ENCODE data around the gene OIP5. TPM values are rescaled to one million over a fixed set of nuclear protein-coding genes. Genes with fewer than 3 reads are reported as not detected.

OIP5 gene
- 10 to 100 TPM; 10.5 to 13.1 TPM for total RNA-seq

DNA sequence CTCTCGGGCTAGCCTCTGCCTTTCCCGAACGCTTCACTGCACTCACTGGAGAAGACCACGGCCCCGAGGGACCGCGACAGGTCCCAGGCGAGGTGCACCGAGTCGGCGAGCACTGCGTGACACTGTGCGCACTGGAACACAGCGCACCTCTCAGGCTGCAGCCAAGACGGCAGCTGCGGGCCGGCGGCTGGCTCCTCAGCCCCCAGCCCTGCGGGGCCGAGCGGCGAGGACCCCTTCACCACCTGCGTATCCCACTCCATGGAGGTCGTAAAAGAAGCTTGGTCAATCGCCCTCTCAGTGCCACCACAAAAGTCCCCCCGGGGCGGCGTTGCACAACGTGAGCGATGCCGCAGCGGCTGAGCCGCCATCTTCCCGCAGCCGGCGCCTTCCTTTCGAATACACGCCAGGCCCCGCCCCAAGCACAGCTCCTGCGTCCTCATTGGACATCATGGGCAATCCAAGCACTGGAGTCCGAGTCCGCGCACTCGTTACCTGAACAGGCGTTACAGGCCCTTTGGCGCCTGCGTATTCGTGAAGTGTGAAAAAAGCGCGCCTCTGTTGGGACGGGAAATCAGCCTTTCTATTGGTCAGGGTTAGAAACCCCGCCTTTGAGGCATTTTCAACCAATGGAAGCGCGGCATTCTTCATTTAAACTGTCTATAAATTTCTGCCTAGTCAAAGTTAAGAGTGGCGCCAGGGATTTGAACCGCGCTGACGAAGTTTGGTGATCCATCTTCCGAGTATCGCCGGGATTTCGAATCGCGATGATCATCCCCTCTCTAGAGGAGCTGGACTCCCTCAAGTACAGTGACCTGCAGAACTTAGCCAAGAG lies at the start of gene OIP5, which contains the start of gene NUSAP1:
OIP5 (minus strand) TSS at position 398 of the 832 bp plus-strand sequence; CDS start at position 368, 30 bp downstream.
NUSAP1 (plus strand) TSS at position 688 of the 832 bp plus-strand sequence; CDS start at position 765, 77 bp downstream.
- ATAC-seq (peak; percentile 96 to 97), DNase-seq (ENCODE audit: low spot score in 2 of 2) (peak; percentile 94 to 99)
- Mint-ChIP-seq H3K27ac (peak within 1 kb of the TSS; percentile 94 to 99), H3K9me3 (no peaks in the 10 kb centered on the region), H3K36me3 (peaks cover 30 to 43% of the 10 kb centered on the region in 2 donors)

DNA sequence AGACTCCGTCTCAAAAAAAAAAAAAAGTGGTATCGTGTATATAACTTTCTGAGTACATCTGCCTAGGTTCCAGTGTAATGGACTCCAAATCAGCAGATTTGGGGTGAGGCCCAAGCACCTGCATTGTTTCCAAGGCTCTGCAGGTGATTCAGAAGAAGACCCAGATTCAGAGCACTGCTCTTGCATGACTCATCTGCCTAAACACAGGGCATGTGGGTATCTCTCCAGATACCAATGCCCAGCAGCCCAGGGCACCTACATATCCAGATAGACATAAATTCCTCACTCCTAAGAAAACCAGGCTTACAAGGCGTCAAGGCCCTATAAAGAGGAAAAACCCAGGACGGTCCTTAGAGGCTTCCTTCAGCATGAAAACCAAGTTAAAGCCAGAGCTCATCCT lies 45.6 kb upstream of the OIP5 start:
- peaks cover 11 to 24% of the 10 kb centered on the region in 2 donors for H3K36me3 Mint-ChIP-seq
- DNase-seq (ENCODE audit: low spot score in 2 of 2) (no peak), ATAC-seq (peak; percentile 26 to 55)
- no peak overlapping the region for H3K27ac Mint-ChIP-seq
- no peaks in the 10 kb centered on the region for H3K9me3 Mint-ChIP-seq

DNA sequence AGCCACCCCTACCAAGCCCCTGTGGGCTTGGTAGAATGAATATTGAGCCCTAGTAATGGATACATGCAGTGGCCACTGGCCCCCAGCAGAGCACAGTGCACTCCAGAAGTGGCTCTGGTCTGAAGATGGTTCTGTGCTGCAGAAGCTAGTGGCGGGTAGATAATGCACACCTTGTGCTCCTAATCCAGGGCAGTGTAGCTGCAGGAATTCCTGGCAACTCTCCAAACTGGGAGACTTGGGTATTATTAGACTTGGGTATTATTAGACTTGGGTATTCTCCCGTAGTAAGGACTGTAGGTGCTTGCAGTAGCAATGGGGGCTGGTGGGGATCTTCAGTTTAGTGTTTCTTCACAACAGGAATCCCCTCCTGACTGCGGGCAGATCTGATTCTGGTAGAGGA lies 35.0 kb upstream of the OIP5 start:
- peak overlapping the region in 1 of 2 donors; percentile 50 for H3K27ac Mint-ChIP-seq
- no peak for ATAC-seq
- DNase-seq (ENCODE audit: low spot score in 2 of 2), result no peak
- H3K9me3 Mint-ChIP-seq, result no peaks in the 10 kb centered on the region
- peaks cover 7 to 51% of the 10 kb centered on the region in 2 donors for H3K36me3 Mint-ChIP-seq

DNA sequence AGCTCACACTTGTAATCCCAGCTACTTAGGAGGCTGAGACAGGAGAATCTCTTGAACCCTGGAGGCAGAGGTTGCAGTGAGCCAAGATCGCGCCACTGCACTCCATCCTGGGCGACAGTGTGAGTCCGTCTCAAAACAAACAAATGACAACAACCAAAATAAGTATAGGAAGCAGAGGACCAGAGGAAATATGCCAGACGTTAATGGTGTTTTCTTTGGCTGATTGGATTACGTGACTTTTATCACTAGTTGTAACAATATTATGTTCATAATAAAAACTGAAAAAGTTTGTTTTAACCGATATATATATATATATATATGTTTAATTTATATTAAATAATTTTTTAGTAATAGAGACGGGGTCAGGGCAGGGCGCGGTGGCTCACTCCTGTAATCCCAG lies 22.0 kb upstream of the OIP5 start:
- no peaks in the 10 kb centered on the region for H3K9me3 Mint-ChIP-seq
- no peak overlapping the region for H3K27ac Mint-ChIP-seq
- ATAC-seq (no peak), DNase-seq (ENCODE audit: low spot score in 2 of 2) (no peak)
- peaks cover 31 to 49% of the 10 kb centered on the region in 2 donors for H3K36me3 Mint-ChIP-seq

DNA sequence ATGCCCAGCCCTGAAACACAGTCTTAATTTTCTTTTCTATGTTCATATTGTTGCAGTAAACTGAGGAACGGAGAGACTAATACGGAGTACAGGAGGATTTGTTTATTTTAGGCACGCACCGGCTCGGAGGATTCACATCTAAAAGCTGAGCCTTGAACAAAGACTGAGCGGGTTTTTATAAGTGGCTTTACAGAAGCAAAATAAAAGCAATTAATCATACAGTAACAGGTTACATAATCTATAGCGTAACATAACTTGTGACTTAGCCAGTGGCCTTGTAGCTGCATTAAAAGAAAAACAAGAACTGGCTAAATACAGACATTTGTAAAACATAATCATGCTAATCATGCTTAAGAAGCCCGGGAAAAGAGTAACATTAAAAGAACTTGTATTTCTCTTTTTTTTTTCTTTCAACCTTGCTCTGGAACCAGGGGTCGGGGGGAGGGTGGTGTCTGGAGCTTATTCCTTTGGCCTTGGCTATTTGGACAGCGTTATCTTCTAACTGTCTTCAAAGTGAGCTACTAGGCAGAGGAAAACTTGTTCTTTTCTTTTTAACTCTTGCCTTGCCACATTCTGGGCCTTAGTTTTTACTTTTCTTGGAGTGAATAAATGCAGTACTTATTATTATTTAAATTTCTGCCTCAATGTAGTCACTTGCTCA lies 17.8 kb upstream of the OIP5 start:
- ATAC-seq (no peak), DNase-seq (ENCODE audit: low spot score in 2 of 2) (no peak)
- Mint-ChIP-seq H3K27ac (peak overlapping the region in 1 of 2 donors; percentile 6), H3K9me3 (no peaks in the 10 kb centered on the region), H3K36me3 (peaks cover 30 to 60% of the 10 kb centered on the region in 2 donors)

DNA sequence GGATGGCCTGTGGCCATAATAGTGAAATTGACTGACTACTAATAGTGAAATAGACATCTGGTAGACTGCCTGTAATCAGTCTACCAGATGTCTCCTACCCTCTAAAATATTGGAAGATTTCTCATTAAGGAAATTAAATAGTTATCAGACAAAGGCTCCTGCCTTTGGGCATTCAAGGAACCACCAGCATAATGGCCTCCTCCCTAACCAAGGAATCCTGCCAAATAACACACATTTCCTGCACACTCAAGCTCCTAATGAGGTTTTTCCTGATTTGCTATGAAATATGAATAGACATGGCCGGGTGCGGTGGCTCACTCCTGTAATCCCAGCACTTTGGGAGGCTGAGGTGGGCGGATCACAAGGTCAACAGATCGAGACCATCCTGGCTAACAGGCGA lies 14.8 kb upstream of the OIP5 start:
- H3K36me3 Mint-ChIP-seq, result peaks cover 25 to 62% of the 10 kb centered on the region in 2 donors
- no peak overlapping the region for H3K27ac Mint-ChIP-seq
- ATAC-seq, result no peak
- no peak for DNase-seq (ENCODE audit: low spot score in 2 of 2)
- no peaks in the 10 kb centered on the region for H3K9me3 Mint-ChIP-seq

DNA sequence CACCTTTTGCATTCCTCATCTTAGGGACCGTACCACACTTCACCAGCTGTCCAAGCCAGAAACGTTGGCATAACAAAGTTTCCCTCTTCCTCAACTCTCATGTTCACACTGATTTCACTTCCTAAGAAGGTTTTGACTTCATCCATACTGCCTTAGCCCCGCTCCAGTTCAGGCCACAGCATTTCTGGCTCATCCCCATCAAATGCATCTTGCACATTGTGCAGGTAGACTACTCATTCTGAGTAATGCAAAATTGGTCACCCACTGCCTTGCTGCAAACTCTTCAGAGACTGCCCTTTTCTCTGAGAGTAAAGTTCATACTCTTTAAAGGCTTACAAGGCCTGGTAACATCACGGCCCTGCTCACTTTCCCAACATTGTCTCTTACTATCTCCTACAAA lies 9.1 kb upstream of the OIP5 start:
- Mint-ChIP-seq H3K27ac (no peak overlapping the region), H3K9me3 (no peaks in the 10 kb centered on the region), H3K36me3 (peaks cover 30 to 61% of the 10 kb centered on the region in 2 donors)
- DNase-seq (ENCODE audit: low spot score in 2 of 2), result no peak
- ATAC-seq, result no peak

DNA sequence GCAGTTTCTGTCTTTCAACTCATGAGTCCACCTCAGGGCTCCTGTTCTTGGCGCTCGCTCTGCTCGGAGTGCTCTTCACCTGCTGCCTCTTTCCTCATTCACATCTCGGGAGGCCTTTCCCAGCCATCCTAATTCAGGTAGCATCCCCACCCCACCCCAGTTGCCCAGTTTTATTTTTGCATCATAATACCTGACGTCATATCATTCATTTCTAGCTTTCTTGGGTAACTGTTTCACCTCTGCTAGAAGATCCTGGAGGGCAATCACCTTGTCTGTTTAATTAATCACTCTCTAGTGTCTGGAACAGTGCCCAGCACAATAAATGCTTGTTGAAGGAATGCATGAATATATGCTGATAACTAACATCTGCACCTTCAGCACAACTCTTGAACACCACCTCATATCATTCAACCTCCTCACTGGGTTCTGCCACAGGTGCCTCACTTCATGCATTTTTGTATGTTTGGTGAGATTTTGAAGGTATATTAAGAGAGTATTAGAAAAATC lies 7.9 kb upstream of the OIP5 start:
- Mint-ChIP-seq H3K27ac (no peak overlapping the region), H3K9me3 (no peaks in the 10 kb centered on the region), H3K36me3 (peaks cover 22 to 57% of the 10 kb centered on the region in 2 donors)
- no peak for ATAC-seq
- no peak for DNase-seq (ENCODE audit: low spot score in 2 of 2)

DNA sequence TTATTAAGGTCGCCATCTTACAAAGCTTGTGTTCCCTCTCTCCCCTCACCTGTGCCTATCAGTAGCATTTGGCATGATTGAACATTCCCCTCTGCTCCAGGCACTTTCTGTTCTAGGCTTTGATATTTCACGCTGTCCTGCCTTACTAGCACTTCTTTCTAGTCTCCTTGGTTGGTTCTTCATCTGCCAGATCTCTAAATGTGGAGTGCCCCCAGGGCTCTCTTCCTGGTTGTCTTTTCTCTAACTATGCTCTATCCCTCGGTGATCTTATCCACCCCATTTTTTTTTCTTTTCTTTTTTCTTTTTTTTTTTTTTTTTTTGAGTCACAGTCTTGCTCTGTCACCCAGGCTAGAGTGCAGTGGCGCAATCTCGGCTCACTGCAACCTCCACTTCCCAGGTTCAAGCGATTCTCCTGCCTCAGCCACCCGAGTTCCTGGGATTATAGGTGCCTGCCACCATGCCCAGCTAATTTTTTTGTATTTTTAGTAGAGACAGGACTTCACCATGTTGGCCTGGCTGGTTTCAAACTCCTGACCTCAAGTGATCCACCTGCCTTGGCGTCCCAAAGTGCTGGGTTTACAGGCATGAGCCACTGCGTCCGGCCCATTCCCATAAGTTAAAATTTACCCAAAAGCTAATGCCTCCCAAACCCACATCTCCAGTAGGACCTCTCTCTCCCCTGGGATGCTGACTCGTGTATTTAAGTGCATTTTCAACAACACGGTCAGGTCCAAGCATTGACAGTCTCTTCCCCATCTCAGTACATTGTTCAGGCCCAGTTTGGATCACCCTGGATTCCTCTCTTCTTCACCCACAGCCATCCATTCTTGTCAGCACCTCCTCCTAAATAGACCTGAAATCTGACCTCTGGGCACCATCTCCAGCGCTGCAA lies 5.5 kb upstream of the OIP5 start:
- no peak for ATAC-seq
- Mint-ChIP-seq H3K9me3 (no peaks in the 10 kb centered on the region), H3K36me3 (peaks cover 37 to 64% of the 10 kb centered on the region in 2 donors), H3K27ac (peak overlapping the region in 1 of 2 donors; percentile 34)
- no peak for DNase-seq (ENCODE audit: low spot score in 2 of 2)

DNA sequence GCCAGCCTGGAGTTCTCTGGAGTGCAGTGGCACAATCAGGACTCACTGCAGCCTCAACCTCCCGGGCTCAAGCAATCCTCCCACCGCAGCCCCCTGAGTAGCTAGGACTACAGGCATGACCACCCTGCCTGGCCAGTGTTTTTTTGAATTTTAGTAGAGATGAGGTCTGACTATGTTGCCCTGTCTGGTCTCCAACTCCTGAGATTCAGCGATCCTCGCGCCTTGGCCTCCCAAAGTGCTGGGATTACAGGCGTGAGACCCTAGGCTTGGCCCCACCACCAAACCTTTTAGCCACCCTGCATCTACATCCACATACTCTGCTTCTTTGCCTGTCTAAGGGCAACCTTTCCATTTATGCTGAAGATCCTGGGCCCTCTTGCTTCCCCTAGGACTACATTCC lies 4.7 kb upstream of the OIP5 start:
- Mint-ChIP-seq H3K27ac (no peak overlapping the region), H3K36me3 (peaks cover 42 to 64% of the 10 kb centered on the region in 2 donors), H3K9me3 (no peaks in the 10 kb centered on the region)
- DNase-seq (ENCODE audit: low spot score in 2 of 2) (no peak), ATAC-seq (no peak)

DNA sequence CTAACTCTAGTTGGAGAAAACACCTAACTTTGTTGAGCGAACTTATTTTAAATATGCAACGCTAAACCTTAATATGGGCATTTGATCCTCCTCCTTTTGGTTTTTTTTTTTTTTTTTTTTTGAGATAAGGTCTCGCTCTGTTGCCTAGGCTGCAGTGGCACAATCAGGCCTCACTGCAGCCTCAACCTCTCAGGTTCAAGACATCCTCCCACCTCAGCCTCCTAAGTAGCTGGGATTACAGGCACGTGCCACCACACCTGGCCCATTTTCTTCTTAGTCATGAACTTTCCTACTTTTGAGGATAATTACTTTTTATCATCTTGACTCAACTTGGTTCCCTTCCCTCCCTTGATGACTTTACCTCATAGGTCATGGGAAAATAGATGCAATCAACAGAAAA lies 4.2 kb upstream of the OIP5 start:
- peak overlapping the region in 1 of 2 donors; percentile 72 for H3K27ac Mint-ChIP-seq
- H3K9me3 Mint-ChIP-seq, result no peaks in the 10 kb centered on the region
- DNase-seq (ENCODE audit: low spot score in 2 of 2) (no peak), ATAC-seq (no peak)
- H3K36me3 Mint-ChIP-seq, result peaks cover 42 to 64% of the 10 kb centered on the region in 2 donors

DNA sequence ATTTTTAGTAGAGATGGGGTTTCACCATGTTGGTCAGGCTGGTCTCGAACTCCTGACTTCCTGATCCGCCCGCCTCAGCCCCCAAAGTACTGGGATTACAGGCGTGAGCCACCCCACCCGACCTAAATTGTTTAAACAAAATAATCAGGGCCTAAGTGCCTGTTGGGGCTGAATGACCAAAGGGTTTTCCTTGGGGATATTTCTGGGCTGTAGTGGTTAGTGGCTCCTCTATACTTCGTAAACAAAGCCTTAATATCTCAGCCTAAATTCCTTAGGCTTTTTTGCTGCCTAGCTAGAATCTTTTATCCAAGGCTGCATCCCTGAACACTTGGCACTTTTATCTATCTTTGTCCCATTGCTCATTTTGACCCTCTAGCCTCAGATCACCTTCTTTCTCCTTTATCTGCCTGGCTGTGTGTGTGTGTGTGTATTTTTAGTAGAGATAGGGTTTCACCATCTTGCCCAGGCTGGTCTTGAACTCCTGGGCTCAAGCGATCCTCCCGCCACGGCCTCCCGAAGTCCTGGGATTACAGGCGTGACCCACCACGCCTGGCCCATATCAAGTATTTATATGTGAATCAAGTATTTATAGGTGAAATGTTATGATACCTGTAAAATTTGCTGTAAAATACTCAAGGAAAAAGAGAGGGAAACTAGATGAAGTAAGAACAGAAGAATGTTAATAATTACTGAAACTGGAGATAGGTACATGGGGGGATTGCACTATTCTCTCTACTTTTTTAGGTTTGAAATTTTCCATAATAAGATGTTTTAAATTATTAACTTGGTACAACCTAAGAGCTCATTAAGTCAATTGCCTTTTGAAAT lies 2.1 kb upstream of the OIP5 start:
- ATAC-seq, result no peak

DNA sequence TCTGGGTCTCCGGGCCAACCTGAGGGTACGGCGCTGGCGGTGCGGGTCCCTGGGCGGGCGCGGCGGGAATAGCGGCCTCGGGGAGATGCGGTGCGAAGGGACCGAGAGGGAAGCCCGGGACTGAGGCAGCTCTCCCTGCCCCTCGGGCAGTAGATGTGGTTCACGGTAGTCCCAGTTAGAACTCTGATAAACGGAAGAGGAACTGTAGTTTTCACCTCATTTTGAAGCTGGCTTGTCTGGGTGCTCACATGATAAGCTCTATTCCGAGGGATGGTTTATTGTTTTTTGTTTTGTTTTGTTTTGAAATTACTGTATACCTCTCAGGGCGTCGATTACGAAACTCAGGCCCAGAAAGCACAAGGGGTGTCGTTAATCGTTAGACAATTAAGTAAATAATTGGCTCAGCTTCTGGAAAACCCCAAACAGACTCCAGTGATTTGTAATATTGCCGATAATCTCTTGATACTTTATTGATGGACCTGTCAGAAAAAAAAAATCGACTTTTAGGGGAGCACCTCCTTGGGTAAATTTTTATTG lies 703 bp upstream of the OIP5 start:
- ATAC-seq, result peak in 1 of 2 donors; percentile 18
- no peaks in the 10 kb centered on the region for H3K9me3 Mint-ChIP-seq
- DNase-seq (ENCODE audit: low spot score in 2 of 2), result no peak
- peak overlapping the region; percentile 94 to 99 for H3K27ac Mint-ChIP-seq
- H3K36me3 Mint-ChIP-seq, result peaks cover 30 to 44% of the 10 kb centered on the region in 2 donors

More for the DNA sequence above, 2.1 kb upstream of the OIP5 start:
- no peaks in the 10 kb centered on the region for H3K9me3 Mint-ChIP-seq
- no peak for DNase-seq (ENCODE audit: low spot score in 2 of 2)
- H3K36me3 Mint-ChIP-seq, result peaks cover 30 to 51% of the 10 kb centered on the region in 2 donors
- peak overlapping the region; percentile 28 to 66 for H3K27ac Mint-ChIP-seq

DNA sequence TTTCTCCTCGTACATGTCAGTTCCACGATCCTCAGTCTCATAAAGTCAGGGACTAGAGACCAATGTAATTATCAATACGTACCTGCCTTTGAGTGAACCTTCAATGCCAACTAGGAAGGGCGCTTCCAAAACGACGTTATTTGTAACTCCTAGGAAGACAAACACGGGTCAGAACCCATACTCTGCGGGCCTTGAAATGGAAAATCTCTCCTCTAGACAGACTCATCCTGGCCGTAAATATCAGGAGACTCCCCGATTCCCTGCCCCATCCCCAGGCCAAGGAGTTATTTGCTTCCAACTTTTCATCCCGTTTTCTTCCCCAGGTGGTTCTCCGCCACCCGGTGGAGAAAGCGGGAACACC lies 578 bp downstream of the OIP5 start:
- Mint-ChIP-seq H3K9me3 (no peaks in the 10 kb centered on the region), H3K27ac (peak overlapping the region; percentile 94 to 99), H3K36me3 (peaks cover 30 to 43% of the 10 kb centered on the region in 2 donors)
- DNase-seq (ENCODE audit: low spot score in 2 of 2) (no peak), ATAC-seq (no peak)

DNA sequence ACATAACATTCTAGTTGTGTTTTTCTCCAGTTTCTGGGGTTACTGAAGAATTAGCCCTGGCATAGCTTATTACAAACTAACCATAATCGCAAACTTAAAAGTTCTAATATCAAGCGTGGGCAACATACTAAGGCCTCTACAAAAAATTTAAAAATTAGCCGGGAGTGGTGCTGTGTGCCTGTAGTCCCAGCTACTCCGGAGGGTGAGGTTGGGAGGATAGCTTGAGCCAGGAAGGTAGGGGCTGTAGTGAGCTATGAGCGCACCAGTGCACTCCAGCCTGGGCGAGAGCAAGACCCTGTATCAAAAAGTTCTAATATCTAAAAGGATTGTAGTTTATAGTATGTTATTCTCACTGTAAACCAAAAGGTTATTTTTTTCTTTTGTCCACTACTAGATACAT lies 1.1 kb downstream of the OIP5 start:
- no peaks in the 10 kb centered on the region for H3K9me3 Mint-ChIP-seq
- ATAC-seq, result no peak

More for the DNA sequence above, 1.1 kb downstream of the OIP5 start:
- DNase-seq (ENCODE audit: low spot score in 2 of 2), result no peak
- peak overlapping the region; percentile 94 to 99 for H3K27ac Mint-ChIP-seq
- H3K36me3 Mint-ChIP-seq, result peaks cover 30 to 39% of the 10 kb centered on the region in 2 donors
